Gastrocnemius medialis (tissue), 4 donors: ENCODE results near the gene DIAPH1. TPM values are rescaled to one million over a fixed set of nuclear protein-coding genes. Genes with fewer than 3 reads are reported as not detected.

Experiments used
- ATAC-seq, 2 donors: fragments of 150-250 bp; one replicate each; pipeline ENCODE4 v1.9.1; 2016
- DNase-seq, 2 donors: peaks; one replicate each; pipeline ENCODE4 v3.0.0-alpha.2; 2019
- H3K27ac ChIP-seq, 4 donors: fragments of 200-600 bp; sonication (generic); 1 replicate in 1 of 4; 2 replicates in 3 of 4; pipeline ENCODE4 v1.5.1; 2016 to 2018; ENCODE audit warnings: mild to moderate bottlenecking in 2 of 4, moderate library complexity in 1 of 4
- H3K27me3 ChIP-seq, 3 donors: fragments of 200-600 bp; sonication (generic) in 2 of 3; 1 replicate in 1 of 3; 2 replicates in 2 of 3; pipeline versions ENCODE4 v1.5.1 to v1.6.0; 2016 to 2019; ENCODE audit warnings: mild to moderate bottlenecking in 1 of 3, moderate library complexity in 1 of 3
- H3K36me3 ChIP-seq, 2 donors: fragments of 200-600 bp; sonication (generic) in 1 of 2; one replicate each; pipeline ENCODE4 v1.5.1; 2017 to 2018
- H3K4me1 ChIP-seq, 2 donors: fragments of 200-600 bp; sonication (generic) in 1 of 2; one replicate each; pipeline ENCODE4 v1.5.1; 2016 to 2017; ENCODE audit warnings: mild to moderate bottlenecking in 2 of 2
- H3K4me3 ChIP-seq, 4 donors: fragments of 200-600 bp; sonication (generic) in 3 of 4; 1 replicate in 1 of 4; 2 replicates in 3 of 4; pipeline ENCODE4 v1.5.1; 2016 to 2019; ENCODE audit warnings: mild to moderate bottlenecking in 2 of 4
- H3K9me3 ChIP-seq, 3 donors: fragments of 200-600 bp; sonication (generic) in 2 of 3; 1 replicate in 1 of 3; 2 replicates in 2 of 3; pipeline ENCODE4 v1.5.1; 2016 to 2019
- POLR2A ChIP-seq, 2 donors: fragments of 450-650 bp; IDR thresholded peaks; one replicate each; pipeline ENCODE4 v1.6.1; 2017; ENCODE audit warnings: antibody characterized with exemption in 2 of 2, mild to moderate bottlenecking in 2 of 2, moderate library complexity in 2 of 2
- in situ Hi-C, 4 donors: fragments of 200-750 bp; cut with MboI; loops; one replicate each; pipeline versions ENCODE4 v1.15.0 to v1.8.0; 2017; ENCODE audit warnings: low sequenced_read_pairs in 4 of 4
- intact Hi-C: fragments of 100-400 bp; cut with DNase I; formaldehyde crosslinking; loops from one replicate; pipeline ENCODE4 v1.15.1; 2023; ENCODE audit warnings: low total_unique reads
- total RNA-seq, 4 donors: library from RNA; depleted of rRNA; stranded (reverse); fragments of >200 nt; gene quantifications; one replicate each; pipeline versions ENCODE4 v1.1.0 to v1.2.3, GENCODE V29; 2016
- TF ChIP-seq, protein P1 (sequence below), 5 experiments: fragments of 450-650 bp in 3 of 5; fragments of 200-600 bp in 2 of 5; sonication (generic) in 2 of 5; IDR thresholded peaks in 4 of 5; conservative IDR thresholded peaks in 1 of 5; 1 replicate in 4 of 5; 2 replicates in 1 of 5; pipeline ENCODE4 v1.5.1; 2016 to 2019; ENCODE audit warnings: antibody characterized with exemption in 5 of 5, mild to moderate bottlenecking in 3 of 5, moderate library complexity in 3 of 5

The DIAPH1 gene
- total RNA-seq, 4 donors from 2014 or later, result 98.3 to 324 (median 214) TPM

DNA sequence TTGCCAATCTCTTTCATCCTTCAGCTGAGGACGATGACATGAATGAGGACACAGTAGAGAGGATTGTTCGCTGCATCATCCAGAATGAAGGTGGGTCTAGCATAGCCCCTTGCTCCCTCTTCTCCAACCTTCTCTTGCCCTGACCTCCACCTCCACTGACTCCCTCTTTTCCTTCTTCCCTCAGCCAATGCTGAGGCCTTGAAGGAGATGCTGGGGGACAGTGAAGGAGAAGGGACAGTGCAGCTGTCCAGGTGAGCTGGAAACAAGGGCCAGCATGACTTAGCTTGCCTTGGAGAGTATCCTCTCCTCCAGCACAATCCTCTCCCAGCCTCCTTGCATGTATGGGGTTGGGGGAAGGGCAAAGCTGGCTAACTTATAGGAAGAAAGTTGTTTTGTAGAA, 20.0 kb upstream of the DIAPH1 start:
- H3K4me3 ChIP-seq, result no peak overlapping the region
- no peak for DNase-seq
- in situ Hi-C loops (no loop called here), intact Hi-C loops (no loop called here)
- peaks cover 16 to 22% of the 10 kb centered on the region in 2 donors for H3K4me1 ChIP-seq
- no peaks in the 10 kb centered on the region for H3K36me3 ChIP-seq
- no peaks in the 10 kb centered on the region for H3K9me3 ChIP-seq
- no peak overlapping the region for H3K27ac ChIP-seq
- peaks cover 5 to 16% (median 12%) of the 10 kb centered on the region in 3 donors for H3K27me3 ChIP-seq
- no peak for ATAC-seq
- TF ChIP-seq POLR2A (IDR thresholded peaks at IDR 0.05), result no peak
- TF ChIP-seq, protein P1, sequence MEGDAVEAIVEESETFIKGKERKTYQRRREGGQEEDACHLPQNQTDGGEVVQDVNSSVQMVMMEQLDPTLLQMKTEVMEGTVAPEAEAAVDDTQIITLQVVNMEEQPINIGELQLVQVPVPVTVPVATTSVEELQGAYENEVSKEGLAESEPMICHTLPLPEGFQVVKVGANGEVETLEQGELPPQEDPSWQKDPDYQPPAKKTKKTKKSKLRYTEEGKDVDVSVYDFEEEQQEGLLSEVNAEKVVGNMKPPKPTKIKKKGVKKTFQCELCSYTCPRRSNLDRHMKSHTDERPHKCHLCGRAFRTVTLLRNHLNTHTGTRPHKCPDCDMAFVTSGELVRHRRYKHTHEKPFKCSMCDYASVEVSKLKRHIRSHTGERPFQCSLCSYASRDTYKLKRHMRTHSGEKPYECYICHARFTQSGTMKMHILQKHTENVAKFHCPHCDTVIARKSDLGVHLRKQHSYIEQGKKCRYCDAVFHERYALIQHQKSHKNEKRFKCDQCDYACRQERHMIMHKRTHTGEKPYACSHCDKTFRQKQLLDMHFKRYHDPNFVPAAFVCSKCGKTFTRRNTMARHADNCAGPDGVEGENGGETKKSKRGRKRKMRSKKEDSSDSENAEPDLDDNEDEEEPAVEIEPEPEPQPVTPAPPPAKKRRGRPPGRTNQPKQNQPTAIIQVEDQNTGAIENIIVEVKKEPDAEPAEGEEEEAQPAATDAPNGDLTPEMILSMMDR (IDR thresholded peaks at IDR 0.05 in 4 of 5, conservative IDR thresholded peaks at IDR 0.05 in 1 of 5), result no peak

DNA sequence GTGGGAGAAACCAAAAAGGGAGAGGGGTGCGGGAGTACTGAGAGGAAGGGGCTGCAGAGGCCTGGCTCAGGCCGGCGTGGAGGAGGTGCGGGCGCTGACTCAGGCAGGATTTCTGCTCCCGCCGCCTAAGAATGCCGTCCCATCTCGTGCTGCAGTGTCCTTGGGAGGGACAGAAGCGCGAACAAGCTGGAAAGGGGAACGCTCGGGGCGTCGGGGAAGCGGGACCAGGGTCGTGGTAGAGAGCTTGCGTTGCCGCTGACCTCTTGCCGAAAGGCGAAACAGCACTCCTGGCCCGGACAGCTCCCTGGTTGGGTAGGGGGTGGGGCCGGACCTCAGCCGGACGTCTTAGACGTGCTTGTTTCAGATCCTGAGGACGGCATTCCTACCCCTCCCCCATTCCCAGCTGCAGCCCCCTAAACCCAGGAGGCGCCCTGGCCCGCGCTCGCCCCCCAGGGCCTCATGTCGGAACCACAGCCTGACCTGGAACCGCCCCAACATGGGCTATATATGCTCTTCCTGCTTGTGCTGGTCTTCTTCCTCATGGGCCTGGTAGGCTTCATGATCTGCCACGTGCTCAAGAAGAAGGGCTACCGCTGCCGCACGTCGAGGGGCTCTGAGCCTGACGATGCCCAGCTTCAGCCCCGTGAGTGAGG, 19.1 kb upstream of the DIAPH1 start:
- in situ Hi-C loops, result no loop called here
- ATAC-seq (no peak), DNase-seq (peak in 1 of 2 donors; percentile 37)
- peaks cover 5 to 16% (median 12%) of the 10 kb centered on the region in 3 donors for H3K27me3 ChIP-seq
- no peaks in the 10 kb centered on the region for H3K9me3 ChIP-seq
- peak overlapping the region; percentile 64 to 91 (median 88) for H3K4me3 ChIP-seq
- TF ChIP-seq, protein P1 (IDR thresholded peaks at IDR 0.05 in 4 of 5, conservative IDR thresholded peaks at IDR 0.05 in 1 of 5), result peak in 3 of 5 experiments; percentile 18 to 29 (median 27)
- TF ChIP-seq POLR2A (IDR thresholded peaks at IDR 0.05), result no peak
- intact Hi-C loops, result no loop called here
- H3K36me3 ChIP-seq, result no peaks in the 10 kb centered on the region
- H3K4me1 ChIP-seq, result peaks cover 17 to 22% of the 10 kb centered on the region in 2 donors
- H3K27ac ChIP-seq, result peak overlapping the region in 1 of 4 donors; percentile 83

DNA sequence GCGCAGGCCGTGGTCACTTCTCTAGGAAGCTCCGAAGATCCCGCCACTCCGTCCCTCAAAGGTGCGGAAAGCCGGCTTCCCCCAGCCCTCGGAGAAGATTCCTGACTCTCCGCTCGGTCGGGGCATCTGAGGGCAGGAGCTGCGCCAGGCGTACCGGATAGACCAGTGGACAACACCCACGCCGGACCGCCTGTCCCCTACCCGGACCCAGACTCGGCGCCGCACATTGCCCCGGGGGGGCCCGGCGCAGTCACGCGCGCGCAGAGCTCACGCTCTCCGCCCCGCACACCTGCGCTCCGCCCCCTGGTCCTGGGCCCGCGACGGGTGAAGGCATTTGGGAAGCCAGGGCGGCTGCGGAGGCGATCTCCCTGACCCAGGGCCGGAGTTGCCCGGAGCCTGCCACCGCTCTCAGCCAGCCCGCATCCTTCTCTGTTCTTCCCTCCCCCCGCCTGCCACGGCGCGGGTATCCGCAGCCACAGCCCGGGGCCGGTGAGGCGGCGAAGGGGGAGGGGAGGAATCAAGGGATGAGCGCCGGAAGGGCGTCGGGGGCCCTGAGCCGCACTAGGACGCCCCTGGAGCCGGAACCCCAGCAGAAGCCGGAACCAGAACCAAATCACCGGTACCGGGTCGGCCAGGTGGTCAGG, 18.4 kb upstream of the DIAPH1 start:
- Histone ChIP-seq H3K4me3 (peak overlapping the region; percentile 64 to 91 (median 88)), H3K27me3 (peaks cover 5 to 16% (median 12%) of the 10 kb centered on the region in 3 donors), H3K36me3 (peaks cover 0 to 3% of the 10 kb centered on the region in 2 donors), H3K27ac (peak overlapping the region; percentile 45 to 92 (median 78)), H3K4me1 (peaks cover 22 to 23% of the 10 kb centered on the region in 2 donors), H3K9me3 (no peaks in the 10 kb centered on the region)
- in situ Hi-C loops (no loop called here), intact Hi-C loops (no loop called here)
- no peak for DNase-seq
- peak; percentile 53 to 64 for ATAC-seq
- no peak for TF ChIP-seq POLR2A (IDR thresholded peaks at IDR 0.05)
- TF ChIP-seq, protein P1 (IDR thresholded peaks at IDR 0.05 in 4 of 5, conservative IDR thresholded peaks at IDR 0.05 in 1 of 5), result no peak

DNA sequence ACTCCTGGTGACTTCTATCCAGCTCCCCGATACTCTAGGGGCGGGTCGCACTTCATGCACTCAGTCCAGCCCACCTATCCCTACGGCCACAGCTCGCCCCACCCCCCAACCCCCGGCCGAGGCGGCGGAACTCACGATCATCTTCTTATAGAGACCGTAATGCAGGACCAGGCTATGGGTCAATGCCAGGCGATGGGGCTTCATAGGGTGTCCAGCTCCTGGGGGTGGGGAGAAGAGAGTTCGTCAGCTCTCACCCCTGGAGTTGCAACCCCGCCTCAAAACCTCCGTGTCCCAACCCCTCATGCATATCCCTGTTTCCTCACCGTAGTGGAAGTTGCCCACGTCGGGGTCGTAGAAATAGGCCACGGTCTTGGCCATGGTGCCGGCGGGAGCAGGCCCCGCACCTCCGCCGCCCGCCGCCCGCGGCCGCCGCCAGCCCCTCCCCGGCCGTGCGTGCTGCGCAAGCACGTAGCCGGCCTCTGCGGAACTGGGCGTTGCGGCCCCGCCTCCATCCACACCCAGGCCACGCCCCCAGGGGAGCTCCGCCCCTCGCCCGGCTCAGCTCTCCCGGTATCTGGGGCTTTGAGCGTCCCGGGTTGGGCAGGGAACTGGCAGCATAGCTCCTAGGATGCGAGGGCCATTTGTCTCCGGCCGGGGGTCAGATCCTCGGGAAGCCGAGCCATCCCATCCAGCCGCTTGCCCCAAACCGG, 17.8 kb upstream of the DIAPH1 start, which contains the start of the genes HDAC3 and RELL2:
HDAC3 (minus strand) TSS at position 437 of the 710 bp plus-strand sequence; CDS start at position 378, 59 bp downstream.
RELL2 (plus strand) TSS at position 585 of the 710 bp plus-strand sequence. CDS start 1,229 bp downstream, outside the sequence.
- ATAC-seq, result peak; percentile 90 to 93
- intact Hi-C loops (loop anchor here (1.0 kb wide), 1 partner anchor 17 kb away; no protein-coding TSS in a partner anchor), in situ Hi-C loops (no loop called here)

More for the DNA sequence above, 17.8 kb upstream of the DIAPH1 start, which contains the start of the genes HDAC3 and RELL2:
- H3K27ac ChIP-seq, result peak within 1 kb of the TSS; percentile 74 to 92 (median 86)
- peaks cover 22 to 26% of the 10 kb centered on the region in 2 donors for H3K4me1 ChIP-seq
- peak; percentile 89 to 91 for DNase-seq
- peaks cover 5 to 16% (median 12%) of the 10 kb centered on the region in 3 donors for H3K27me3 ChIP-seq
- peak within 1 kb of the TSS; percentile 64 to 91 (median 88) for H3K4me3 ChIP-seq
- TF ChIP-seq POLR2A (IDR thresholded peaks at IDR 0.05), result peak; percentile 93 to 95
- TF ChIP-seq, protein P1 (IDR thresholded peaks at IDR 0.05 in 4 of 5, conservative IDR thresholded peaks at IDR 0.05 in 1 of 5), result no peak
- peaks cover 0 to 4% of the 10 kb centered on the region in 2 donors for H3K36me3 ChIP-seq
- H3K9me3 ChIP-seq, result no peaks in the 10 kb centered on the region
